ENCODE data around the gene FBP2. TPM values are rescaled to one million over a fixed set of nuclear protein-coding genes. Genes with fewer than 3 reads are reported as not detected.

FBP2 gene
- total and polyA plus RNA-seq, 2 of the 4 experiments (the other 2 are of a cell fraction) = not detected

DNA sequence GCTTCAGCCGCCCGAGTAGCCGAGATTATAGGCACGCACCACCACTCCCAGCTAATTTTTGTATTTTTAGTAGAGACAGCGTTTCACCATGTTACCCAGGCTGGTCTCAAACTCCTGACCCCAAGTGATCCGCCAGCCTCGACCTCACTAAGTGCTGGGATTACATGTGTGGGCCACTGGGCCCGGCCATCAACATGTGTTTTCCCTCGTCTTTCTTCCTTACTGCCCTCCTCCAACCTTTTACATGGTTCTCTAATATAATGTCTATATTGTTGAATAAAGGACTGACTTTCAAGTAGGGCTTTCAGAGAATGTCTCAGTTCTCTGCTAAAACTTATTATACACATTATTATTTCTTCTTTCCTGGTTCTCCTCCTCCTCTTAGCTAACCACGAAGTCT is 60.0 kb downstream of the FBP2 start:
- Histone ChIP-seq H2AFZ (replicated peaks; ENCODE audit: low read length, poor library complexity) (no peak overlapping the region), H3K36me3 (ENCODE audit: control insufficient read depth, insufficient read depth, low read length) (no peaks in the 10 kb centered on the region), H3K4me3 (ENCODE audit: insufficient read depth, low read depth, low read length) (no peak overlapping the region), H3K27ac (ENCODE audit: insufficient read depth, low read length) (no peak overlapping the region), H3K79me1 (ENCODE audit: low read depth in 1 of 2, low read length in 2 of 2) (no peaks in the 10 kb centered on the region), H2AK9ac (replicated peaks; ENCODE audit: low read depth, low read length, poor library complexity) (no peak overlapping the region), H4K8ac (ENCODE audit: low read depth in 2 of 2, low read length in 2 of 2) (no peak overlapping the region), H3K9me1 (ENCODE audit: insufficient read depth, low read length) (no peaks in the 10 kb centered on the region), H3K4me1 (ENCODE audit: control insufficient read depth, insufficient read depth, low read length) (no peaks in the 10 kb centered on the region), H2AK5ac (ENCODE audit: low read depth, low read length) (no peak overlapping the region), H3K23ac (ENCODE audit: low read depth, low read length) (no peak overlapping the region), H3K9ac (ENCODE audit: low read depth, low read length) (no peak overlapping the region), H4K91ac (ENCODE audit: insufficient read depth, low read depth, low read length) (no peak overlapping the region), H2BK20ac (ENCODE audit: low read depth, low read length) (no peak overlapping the region), H4K5ac (ENCODE audit: low read depth, low read length) (no peak overlapping the region), H3K14ac (replicated peaks; ENCODE audit: low read depth, low read length) (no peak overlapping the region), H2BK120ac (ENCODE audit: low read depth, low read length) (no peak overlapping the region), H3K9me3 (ENCODE audit: control insufficient read depth, insufficient read depth, low read length) (no peaks in the 10 kb centered on the region), H2BK5ac (ENCODE audit: low read depth, low read length, poor library complexity, severe bottlenecking) (no peak overlapping the region), H3K56ac (ENCODE audit: extremely low read depth, insufficient read depth, low read length) (no peak overlapping the region), H3K27me3 (ENCODE audit: control insufficient read depth, insufficient read depth, low read length) (no peaks in the 10 kb centered on the region), H4K20me1 (ENCODE audit: insufficient read depth, low read length) (no peaks in the 10 kb centered on the region), H3K18ac (ENCODE audit: low read depth, low read length) (no peak overlapping the region), H3K4ac (ENCODE audit: low read depth, low read length) (no peak overlapping the region), H3K4me2 (ENCODE audit: low read depth, low read length) (no peak overlapping the region), H2BK15ac (ENCODE audit: low read depth, low read length) (no peak overlapping the region)
- in situ Hi-C loops (cut with MboI; ENCODE audit: low sequenced_read_pairs) = no loop called here
- no peak for ATAC-seq (ENCODE audit: low read depth)
- CTCF ChIA-PET = no interaction called here
- POLR2A ChIA-PET (ENCODE audit: unreplicated experiment) = no interaction called here
- WGBS, 2 experiments (ENCODE audit: extremely low coverage in 2 of 2, insufficient read length in 1 of 2) = no CpG with 5 or more reads among the region's 10 CpGs
- TF ChIP-seq, protein P1, sequence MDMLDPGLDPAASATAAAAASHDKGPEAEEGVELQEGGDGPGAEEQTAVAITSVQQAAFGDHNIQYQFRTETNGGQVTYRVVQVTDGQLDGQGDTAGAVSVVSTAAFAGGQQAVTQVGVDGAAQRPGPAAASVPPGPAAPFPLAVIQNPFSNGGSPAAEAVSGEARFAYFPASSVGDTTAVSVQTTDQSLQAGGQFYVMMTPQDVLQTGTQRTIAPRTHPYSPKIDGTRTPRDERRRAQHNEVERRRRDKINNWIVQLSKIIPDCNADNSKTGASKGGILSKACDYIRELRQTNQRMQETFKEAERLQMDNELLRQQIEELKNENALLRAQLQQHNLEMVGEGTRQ (IDR thresholded peaks at IDR 0.05; ENCODE audit: low read depth, low read length) = no peak
- TF ChIP-seq RCOR1 (IDR thresholded peaks at IDR 0.05; ENCODE audit: insufficient replicate concordance, low read length) (no peak), POLR2A (IDR thresholded peaks at IDR 0.05; ENCODE audit: low read depth, low read length) (no peak), BHLHE40 (IDR thresholded peaks at IDR 0.05; ENCODE audit: low read depth, low read length) (no peak), NFE2L2 (IDR thresholded peaks at IDR 0.05; ENCODE audit: low read depth, low read length) (no peak), FOS (IDR thresholded peaks at IDR 0.05; ENCODE audit: low read depth, low read length) (no peak), MXI1 (IDR thresholded peaks at IDR 0.05; ENCODE audit: borderline replicate concordance, low read depth, low read length) (no peak), MAFK (IDR thresholded peaks at IDR 0.05; ENCODE audit: low read depth, low read length) (no peak), RAD21 (IDR thresholded peaks at IDR 0.05; ENCODE audit: low read length) (no peak), SMC3 (IDR thresholded peaks at IDR 0.05; ENCODE audit: low read depth, low read length) (no peak)
- TF ChIP-seq, protein P2, sequence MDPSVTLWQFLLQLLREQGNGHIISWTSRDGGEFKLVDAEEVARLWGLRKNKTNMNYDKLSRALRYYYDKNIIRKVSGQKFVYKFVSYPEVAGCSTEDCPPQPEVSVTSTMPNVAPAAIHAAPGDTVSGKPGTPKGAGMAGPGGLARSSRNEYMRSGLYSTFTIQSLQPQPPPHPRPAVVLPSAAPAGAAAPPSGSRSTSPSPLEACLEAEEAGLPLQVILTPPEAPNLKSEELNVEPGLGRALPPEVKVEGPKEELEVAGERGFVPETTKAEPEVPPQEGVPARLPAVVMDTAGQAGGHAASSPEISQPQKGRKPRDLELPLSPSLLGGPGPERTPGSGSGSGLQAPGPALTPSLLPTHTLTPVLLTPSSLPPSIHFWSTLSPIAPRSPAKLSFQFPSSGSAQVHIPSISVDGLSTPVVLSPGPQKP (IDR thresholded peaks at IDR 0.05; ENCODE audit: borderline replicate concordance, low read depth, low read length) = no peak
- no TSS peak for BruUV-seq (replicated peaks)
- DNase-seq = no peak
- intact Hi-C loops (cut with micrococcal nuclease) = no loop called here
- dilution Hi-C loops (cut with HindIII; ENCODE audit: low sequenced_read_pairs, unreplicated experiment) = no loop called here

Data from IMR-90 (cell line).